Measurements from ENCODE around the gene CDH22. TPM values are rescaled to one million over a fixed set of nuclear protein-coding genes. Genes with fewer than 3 reads are reported as not detected.

The CDH22 gene
- total and polyA plus RNA-seq, 9 of the 15 experiments (the other 6 are each of a cell fraction or from before 2014, with no cell fraction given), result 0.07 to 0.08 TPM; not detected in 7

DNA sequence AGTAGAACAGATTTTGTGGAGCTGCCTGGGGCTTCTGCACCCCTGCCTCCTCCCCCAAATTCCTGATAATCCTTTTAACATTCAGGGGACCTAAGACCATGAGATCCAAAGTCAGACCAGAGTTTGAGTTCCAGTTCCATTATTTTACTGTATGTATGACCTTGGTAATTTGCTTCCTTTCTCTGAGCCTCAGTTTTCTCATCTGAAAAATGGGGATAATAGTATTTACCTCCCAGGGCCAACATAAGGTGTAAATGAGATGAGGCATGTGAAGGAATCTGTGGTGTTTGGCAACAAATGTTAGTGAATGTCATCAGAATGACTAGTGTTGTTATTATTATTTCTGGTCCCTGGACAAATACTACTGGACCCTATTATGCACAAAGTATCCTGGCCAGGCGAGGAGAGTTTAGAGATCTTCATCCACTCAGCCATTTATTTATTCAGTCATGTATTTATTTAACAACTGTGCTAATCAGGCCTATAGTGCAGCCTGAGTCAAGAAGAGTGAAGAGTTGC lies 47.3 kb downstream of the CDH22 start:
- no peak for DNase-seq (ENCODE audit: extremely low read depth in 1 of 4, low spot score in 3 of 4)
- H3K36me3 ChIP-seq (ENCODE audit: control insufficient read depth, insufficient read depth, low read length), result no peaks in the 10 kb centered on the region
- H3K4me1 ChIP-seq (replicated peaks in 1 of 2; ENCODE audit: control insufficient read depth in 2 of 2, insufficient read depth in 2 of 2, low read length in 2 of 2), result no peaks in the 10 kb centered on the region
- H3K27ac ChIP-seq (ENCODE audit: extremely low read depth, low read depth, low read length), result no peak overlapping the region
- H3K4me3 ChIP-seq, result no peak overlapping the region
- FAIRE-seq, result no peak
- in situ Hi-C loops (cut with MboI), result no loop called here
- H3K4me2 ChIP-seq (ENCODE audit: insufficient read depth, low read length), result no peak overlapping the region
- H3K9me3 ChIP-seq (replicated peaks; ENCODE audit: control insufficient read depth, insufficient read depth, low read depth, low read length), result no peaks in the 10 kb centered on the region; the same call in 1 of the 2 replicates
- H3K9ac ChIP-seq (ENCODE audit: insufficient read depth in 1 of 2, low read depth in 2 of 2, low read length in 2 of 2), result no peak overlapping the region
- WGBS (ENCODE audit: insufficient coverage, low coverage, missing lambda C conversion rate), result 0% methylated on average over 1 of the region's 1 CpG
- H3K79me2 ChIP-seq (ENCODE audit: control insufficient read depth, insufficient read depth, low read length), result no peaks in the 10 kb centered on the region
- ATAC-seq, result no peak
- TF ChIP-seq RBM25 (IDR thresholded peaks at IDR 0.05; ENCODE audit: low read depth, low read length, severe bottlenecking) (peak; percentile 78), ATF7 (IDR thresholded peaks at IDR 0.05) (no peak)
- H4K20me1 ChIP-seq (replicated peaks; ENCODE audit: control insufficient read depth, insufficient read depth, low read length), result no peaks in the 10 kb centered on the region; the same call in 1 of the 2 replicates
- intact Hi-C loops (cut with micrococcal nuclease), result no loop called here
- H2AFZ ChIP-seq (ENCODE audit: low read depth, low read length), result no peak overlapping the region
- peaks cover 3% of the 10 kb centered on the region for H3K9me1 ChIP-seq (ENCODE audit: control insufficient read depth, insufficient read depth, low read length)
- peaks cover 0 to 10% of the 10 kb centered on the region in 2 experiments; a peak in 1 of 5 replicates for H3K27me3 ChIP-seq (ENCODE audit: control insufficient read depth in 2 of 2, insufficient read depth in 2 of 2, low read length in 2 of 2)
- CTCF ChIA-PET (ENCODE audit: low intra/inter-chr PET ratio), result no interaction called here
- POLR2A ChIA-PET, result no interaction called here
- BruUV-seq (replicated peaks), result no TSS peak

DNA sequence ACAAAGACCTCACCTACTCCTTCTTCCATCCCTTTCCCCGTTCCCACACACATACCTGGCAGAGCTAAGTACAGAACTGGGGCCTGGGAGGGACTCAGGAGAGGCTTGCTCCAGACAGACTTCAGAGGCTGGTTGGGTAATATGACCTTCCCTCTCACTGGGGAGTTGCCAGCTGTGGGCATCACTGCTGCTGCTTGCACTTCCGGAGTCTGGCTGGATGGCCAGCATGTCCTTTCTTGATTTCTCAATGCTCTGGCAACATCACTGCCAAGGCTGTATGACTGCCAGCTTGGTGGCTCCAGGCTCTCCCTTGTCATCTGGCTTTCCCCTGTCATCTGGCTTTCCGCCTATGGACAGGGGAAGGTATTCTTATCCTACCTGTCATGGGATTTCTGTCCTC lies 47.8 kb downstream of the CDH22 start:
- Histone ChIP-seq H3K4me3 (no peak overlapping the region), H3K36me3 (ENCODE audit: control insufficient read depth, insufficient read depth, low read length) (no peaks in the 10 kb centered on the region), H3K9me3 (replicated peaks; ENCODE audit: control insufficient read depth, insufficient read depth, low read depth, low read length) (no peaks in the 10 kb centered on the region; the same call in 1 of the 2 replicates), H3K4me2 (ENCODE audit: insufficient read depth, low read length) (no peak overlapping the region), H4K20me1 (replicated peaks; ENCODE audit: control insufficient read depth, insufficient read depth, low read length) (no peaks in the 10 kb centered on the region; the same call in 1 of the 2 replicates), H3K9me1 (ENCODE audit: control insufficient read depth, insufficient read depth, low read length) (peaks cover 3% of the 10 kb centered on the region), H3K9ac (ENCODE audit: insufficient read depth in 1 of 2, low read depth in 2 of 2, low read length in 2 of 2) (no peak overlapping the region), H3K4me1 (replicated peaks in 1 of 2; ENCODE audit: control insufficient read depth in 2 of 2, insufficient read depth in 2 of 2, low read length in 2 of 2) (no peaks in the 10 kb centered on the region), H3K27me3 (ENCODE audit: control insufficient read depth in 2 of 2, insufficient read depth in 2 of 2, low read length in 2 of 2) (peaks cover 0 to 10% of the 10 kb centered on the region in 2 experiments; a peak in 1 of 5 replicates), H3K79me2 (ENCODE audit: control insufficient read depth, insufficient read depth, low read length) (no peaks in the 10 kb centered on the region), H3K27ac (ENCODE audit: extremely low read depth, low read depth, low read length) (no peak overlapping the region), H2AFZ (ENCODE audit: low read depth, low read length) (no peak overlapping the region)
- TF ChIP-seq HNRNPUL1 (IDR thresholded peaks at IDR 0.05; ENCODE audit: low read length), result no peak
- no peak for TF ChIP-seq ZNF253 (CRISPR knock-in tag; conservative IDR thresholded peaks at IDR 0.05)
- TF ChIP-seq ARID1B (IDR thresholded peaks at IDR 0.05), result no peak
- no peak for TF ChIP-seq TBP (optimal IDR thresholded peaks at IDR 0.05; ENCODE audit: low read depth, low read length)
- BruUV-seq (replicated peaks), result no TSS peak
- intact Hi-C loops (cut with micrococcal nuclease), result no loop called here
- no peak for FAIRE-seq
- ChIA-PET CTCF (ENCODE audit: low intra/inter-chr PET ratio) (no interaction called here), POLR2A (no interaction called here)
- in situ Hi-C loops (cut with MboI), result no loop called here
- 14% methylated on average over 2 of the region's 3 CpGs for WGBS (ENCODE audit: insufficient coverage, low coverage, missing lambda C conversion rate)
- DNase-seq (ENCODE audit: extremely low read depth in 1 of 4, low spot score in 3 of 4), result no peak
- ATAC-seq, result no peak
